OCI-LY3 (cell line): ENCODE measurements around the gene MVK.

Experiments
- H2AFZ ChIP-seq: fragments of 200-600, 300-600 bp; shearing (Covaris generic); 2 replicates; pipeline ENCODE4 v1.6.0; 2014; ENCODE audit warnings: antibody characterized with exemption, low read depth, low read length
- H3K27ac ChIP-seq: fragments of 200-600, 300-600 bp; sonication (generic); 2 replicates; pipeline ENCODE4 v1.5.1; 2014; ENCODE audit warnings: mild to moderate bottlenecking, low read length, moderate library complexity, mixed read lengths
- H3K27me3 ChIP-seq: fragments of 200-600, 300-600 bp; sonication (generic); 2 replicates; pipeline ENCODE4 v1.6.1; 2014; ENCODE audit warnings: low read depth, low read length, mixed read lengths
- H3K36me3 ChIP-seq: fragments of 200-600, 300-600 bp; sonication (generic); replicated peaks from 2 replicates; pipeline ENCODE3; 2014; ENCODE audit warnings: low read depth, low read length, mixed read lengths
- H3K4me1 ChIP-seq: fragments of 300-600, 200-600 bp; sonication (generic); 2 replicates; pipeline ENCODE4 v1.6.1; 2014; ENCODE audit warnings: low read length, mixed read lengths
- H3K4me2 ChIP-seq: fragments of 200-600, 300-600 bp; sonication (generic); 2 replicates; pipeline ENCODE4 v1.6.1; 2014; ENCODE audit warnings: low read length, mixed read lengths
- H3K4me3 ChIP-seq: fragments of 300-600, 200-600 bp; sonication (generic); 2 replicates; pipeline ENCODE4 v1.5.1; 2014; ENCODE audit warnings: antibody characterized with exemption, mild to moderate bottlenecking, low read length, moderate library complexity
- H3K79me2 ChIP-seq: fragments of 300-600, 200-600 bp; shearing (Covaris generic); 2 replicates; pipeline ENCODE4 v1.6.1; 2014; ENCODE audit warnings: mild to moderate bottlenecking, low read length, mixed read lengths
- H3K9ac ChIP-seq: fragments of 300-600, 200-600 bp; shearing (Covaris generic); 2 replicates; pipeline ENCODE4 v1.6.0; 2014; ENCODE audit warnings: mild to moderate bottlenecking, low read length, moderate library complexity
- H3K9me3 ChIP-seq: fragments of 200-600, 300-600 bp; shearing (Covaris generic); 2 replicates; pipeline ENCODE4 v1.6.1; 2014; ENCODE audit warnings: low read length, mixed read lengths; ENCODE audit not compliant: insufficient read depth
- H4K20me1 ChIP-seq: fragments of 200-600, 300-600 bp; sonication (generic); 2 replicates; pipeline ENCODE4 v1.6.1; 2016; ENCODE audit warnings: low read length, mixed read lengths; ENCODE audit not compliant: insufficient read depth
- EZH2phosphoT487 ChIP-seq: fragments of 200-600 bp; shearing (Covaris generic); IDR thresholded peaks from 2 replicates; pipeline ENCODE4 v1.6.1; 2018; ENCODE audit warnings: antibody characterized with exemption, mixed run types, low read depth
- TF ChIP-seq, protein P1 (sequence below): fragments of 200-600, 300-600 bp; sonication (generic); IDR thresholded peaks from 2 replicates; pipeline ENCODE4 v1.5.1; 2014; ENCODE audit warnings: antibody characterized with exemption, low read length, low read depth

Gene MVK

GRCh38 chr12:109637996-109638395 is 64.4 kb downstream of the MVK start:
- Histone ChIP-seq H3K27me3 (no peaks in the 10 kb centered on the region), H3K4me3 (no peak overlapping the region), H3K4me2 (no peak overlapping the region), H3K4me1 (no peaks in the 10 kb centered on the region), H3K9ac (no peak overlapping the region), H4K20me1 (no peaks in the 10 kb centered on the region), H3K79me2 (no peaks in the 10 kb centered on the region), H3K36me3 (no peaks in the 10 kb centered on the region), H2AFZ (no peak overlapping the region), H3K27ac (no peak overlapping the region), H3K9me3 (no peaks in the 10 kb centered on the region)
- TF ChIP-seq EZH2phosphoT487: no peak
- TF ChIP-seq, protein P1, sequence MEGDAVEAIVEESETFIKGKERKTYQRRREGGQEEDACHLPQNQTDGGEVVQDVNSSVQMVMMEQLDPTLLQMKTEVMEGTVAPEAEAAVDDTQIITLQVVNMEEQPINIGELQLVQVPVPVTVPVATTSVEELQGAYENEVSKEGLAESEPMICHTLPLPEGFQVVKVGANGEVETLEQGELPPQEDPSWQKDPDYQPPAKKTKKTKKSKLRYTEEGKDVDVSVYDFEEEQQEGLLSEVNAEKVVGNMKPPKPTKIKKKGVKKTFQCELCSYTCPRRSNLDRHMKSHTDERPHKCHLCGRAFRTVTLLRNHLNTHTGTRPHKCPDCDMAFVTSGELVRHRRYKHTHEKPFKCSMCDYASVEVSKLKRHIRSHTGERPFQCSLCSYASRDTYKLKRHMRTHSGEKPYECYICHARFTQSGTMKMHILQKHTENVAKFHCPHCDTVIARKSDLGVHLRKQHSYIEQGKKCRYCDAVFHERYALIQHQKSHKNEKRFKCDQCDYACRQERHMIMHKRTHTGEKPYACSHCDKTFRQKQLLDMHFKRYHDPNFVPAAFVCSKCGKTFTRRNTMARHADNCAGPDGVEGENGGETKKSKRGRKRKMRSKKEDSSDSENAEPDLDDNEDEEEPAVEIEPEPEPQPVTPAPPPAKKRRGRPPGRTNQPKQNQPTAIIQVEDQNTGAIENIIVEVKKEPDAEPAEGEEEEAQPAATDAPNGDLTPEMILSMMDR: no peak

DNA sequence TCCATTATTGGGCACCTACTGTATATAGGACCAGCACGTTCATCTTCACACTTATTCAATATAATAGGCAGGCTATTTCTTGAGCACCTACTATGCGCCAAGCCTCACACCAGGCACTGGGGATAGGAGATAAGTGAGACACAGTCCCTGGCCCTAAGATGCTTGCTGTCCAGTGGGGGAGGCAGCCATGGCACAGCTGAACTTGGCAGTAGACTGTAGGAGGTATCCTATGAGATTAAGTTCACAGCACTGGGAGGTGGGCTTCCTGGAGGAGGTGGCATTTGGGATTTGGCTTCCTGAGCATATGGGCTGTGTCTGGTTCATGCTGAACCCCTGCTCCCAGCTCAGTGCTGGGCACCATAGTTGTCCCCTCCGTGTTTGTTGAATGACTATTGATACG is 65.1 kb downstream of the MVK start:
- H3K36me3 ChIP-seq: no peaks in the 10 kb centered on the region
- TF ChIP-seq, protein P1: no peak
- no peak for TF ChIP-seq EZH2phosphoT487
- H4K20me1 ChIP-seq: no peaks in the 10 kb centered on the region
- no peak overlapping the region for H3K4me3 ChIP-seq
- no peak overlapping the region for H3K27ac ChIP-seq
- H3K9me3 ChIP-seq: no peaks in the 10 kb centered on the region
- no peaks in the 10 kb centered on the region for H3K79me2 ChIP-seq
- no peak overlapping the region for H2AFZ ChIP-seq
- H3K9ac ChIP-seq: no peak overlapping the region
- H3K27me3 ChIP-seq: no peaks in the 10 kb centered on the region
- no peaks in the 10 kb centered on the region for H3K4me1 ChIP-seq
- no peak overlapping the region for H3K4me2 ChIP-seq

GRCh38 chr12:109639151-109639872 is 65.7 kb downstream of the MVK start:
- no peaks in the 10 kb centered on the region for H3K79me2 ChIP-seq
- no peaks in the 10 kb centered on the region for H3K36me3 ChIP-seq
- no peaks in the 10 kb centered on the region for H3K9me3 ChIP-seq
- H3K4me1 ChIP-seq: no peaks in the 10 kb centered on the region
- TF ChIP-seq EZH2phosphoT487: no peak
- H3K27ac ChIP-seq: no peak overlapping the region
- no peaks in the 10 kb centered on the region for H4K20me1 ChIP-seq
- H2AFZ ChIP-seq: no peak overlapping the region
- no peak overlapping the region for H3K4me2 ChIP-seq
- H3K4me3 ChIP-seq: no peak overlapping the region
- H3K9ac ChIP-seq: no peak overlapping the region
- no peaks in the 10 kb centered on the region for H3K27me3 ChIP-seq

GRCh38 chr12:109640961-109641360 is 67.4 kb downstream of the MVK start:
- Histone ChIP-seq H3K4me2 (no peak overlapping the region), H2AFZ (no peak overlapping the region), H3K9ac (no peak overlapping the region), H3K27ac (no peak overlapping the region), H3K36me3 (no peaks in the 10 kb centered on the region), H3K4me1 (no peaks in the 10 kb centered on the region), H3K4me3 (no peak overlapping the region), H4K20me1 (no peaks in the 10 kb centered on the region), H3K27me3 (no peaks in the 10 kb centered on the region), H3K9me3 (no peaks in the 10 kb centered on the region), H3K79me2 (no peaks in the 10 kb centered on the region)
- TF ChIP-seq, protein P1: no peak
- no peak for TF ChIP-seq EZH2phosphoT487
